GM18517 (cell line): ENCODE data around the gene PSMB5.

Source experiments
- ATAC-seq: cut with Tn5 transposase; IDR thresholded peaks from one replicate; pipeline ENCODE4 v1.9.1; 2021; ENCODE audit warnings: mild to moderate bottlenecking, moderate library complexity; ENCODE audit not compliant: unreplicated experiment

Gene PSMB5

DNA sequence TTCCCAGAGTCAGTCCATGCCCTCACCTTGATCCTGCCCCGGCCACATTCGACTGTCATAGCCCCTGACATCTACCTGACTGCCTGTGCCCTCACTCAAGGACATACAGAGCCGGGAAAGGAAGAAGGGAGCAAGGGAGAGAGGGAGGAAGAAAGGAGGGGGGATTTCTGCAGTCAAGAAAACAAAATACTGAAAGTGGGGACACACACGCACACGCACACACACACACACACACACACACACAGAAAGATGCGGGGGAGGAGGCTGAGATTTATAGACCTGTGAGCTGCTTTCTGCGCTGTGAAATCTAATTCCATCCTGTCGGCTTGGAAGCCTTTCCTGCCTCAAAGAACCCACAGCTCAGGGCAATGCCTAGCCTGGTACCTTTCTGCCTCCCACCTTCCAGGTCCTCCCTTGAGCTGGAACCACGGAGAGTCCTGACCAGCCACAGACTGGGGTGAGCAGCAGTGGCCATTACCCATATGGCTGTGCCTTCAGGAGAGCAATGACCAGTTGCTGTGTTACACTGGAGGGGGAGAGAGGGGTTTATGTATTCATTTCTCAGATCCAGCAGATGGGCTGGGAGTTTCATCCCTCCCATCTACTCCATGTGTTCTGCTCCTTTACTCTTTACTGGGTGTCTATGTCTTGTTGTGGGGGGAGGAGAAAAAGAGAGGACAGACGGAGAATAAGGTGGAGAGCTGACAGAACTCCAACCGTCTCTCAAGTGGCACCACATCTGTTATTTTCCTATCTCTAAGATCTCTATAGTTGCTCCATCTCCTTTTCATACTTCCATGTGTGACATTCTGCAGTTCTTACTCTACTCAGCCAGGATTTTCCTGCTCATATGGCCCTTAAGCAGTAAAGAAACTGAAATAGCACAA, 37.7 kb downstream of the PSMB5 start:
- no peak for ATAC-seq

DNA sequence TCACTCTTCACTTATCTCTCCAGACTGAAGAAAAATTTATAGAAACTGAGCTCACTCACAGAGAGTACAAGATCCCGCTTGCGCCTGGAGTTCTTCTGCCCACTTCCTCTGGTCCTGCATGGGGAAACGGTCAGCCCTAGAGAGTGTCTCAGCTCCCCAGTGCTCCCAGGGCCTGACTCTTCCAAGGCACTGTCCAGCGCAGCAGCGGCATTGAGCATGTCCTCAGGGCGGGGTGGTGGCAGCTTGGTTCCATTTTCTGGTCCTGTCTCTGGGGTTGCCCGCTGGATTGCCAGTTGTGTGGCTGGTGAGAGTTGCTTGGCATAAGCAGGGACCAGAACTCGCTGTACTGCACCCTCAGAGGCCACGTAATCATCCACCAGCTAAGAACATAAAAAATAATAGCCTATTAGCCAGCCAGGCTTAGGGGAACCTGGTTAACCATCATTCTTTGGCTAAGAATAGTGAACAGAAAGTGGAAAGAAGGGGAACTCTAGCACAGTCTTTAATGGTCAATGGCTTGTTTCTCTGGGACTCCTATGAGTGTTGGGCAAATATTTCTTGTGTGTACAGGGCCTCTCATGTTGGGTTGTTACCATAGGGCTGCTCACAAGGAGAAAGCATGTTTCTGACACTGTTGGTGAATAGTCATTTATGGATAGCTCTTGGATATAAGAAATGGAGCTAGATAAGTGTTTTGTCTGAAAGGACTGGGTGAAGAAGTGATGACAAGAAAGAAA, 38.6 kb downstream of the PSMB5 start:
- no peak for ATAC-seq

DNA sequence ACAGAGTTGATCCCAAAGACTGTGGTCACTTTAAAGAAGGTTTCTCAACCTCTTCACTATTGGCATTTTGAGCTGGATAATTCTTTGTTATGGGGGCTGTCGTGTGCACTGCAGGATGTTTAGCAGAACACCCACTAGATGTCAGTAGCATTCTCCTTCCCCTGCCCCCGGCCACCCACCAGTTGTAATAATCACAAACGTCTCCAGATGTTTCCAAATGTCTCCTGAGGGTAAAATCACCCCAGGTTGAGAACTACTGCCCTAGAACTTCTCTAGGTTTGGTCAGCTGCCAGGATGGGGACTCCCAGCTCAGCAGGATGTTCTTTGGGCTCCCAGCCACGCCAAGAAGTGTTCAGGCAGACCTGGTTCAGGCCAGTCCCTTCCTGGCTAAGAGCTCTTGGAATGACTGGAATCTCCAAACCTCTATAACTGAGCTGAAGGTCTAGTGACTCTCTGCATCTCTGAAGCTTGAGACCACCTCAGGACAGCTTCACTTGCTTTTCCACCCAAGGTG, 39.9 kb downstream of the PSMB5 start:
- ATAC-seq: no peak

DNA sequence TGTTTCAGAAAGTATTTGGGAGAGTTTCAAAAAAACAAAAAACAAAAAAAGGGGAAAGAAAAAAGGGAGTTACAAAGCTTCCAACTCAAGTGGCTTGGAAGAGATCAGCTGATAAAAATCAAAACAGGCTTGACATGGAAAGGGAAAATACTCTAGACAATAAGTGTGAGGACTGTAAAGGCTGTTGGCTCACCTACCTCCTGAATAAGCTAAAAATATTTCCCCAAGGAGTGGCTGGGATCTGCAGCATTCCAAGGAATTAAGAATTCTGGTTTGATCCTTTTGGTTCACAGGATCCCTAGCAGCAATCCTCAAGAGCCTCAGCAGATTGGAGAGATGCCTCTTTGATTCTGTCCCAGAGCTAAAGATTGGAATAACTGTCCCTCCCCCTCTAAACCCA, 41.2 kb downstream of the PSMB5 start:
- no peak for ATAC-seq

DNA sequence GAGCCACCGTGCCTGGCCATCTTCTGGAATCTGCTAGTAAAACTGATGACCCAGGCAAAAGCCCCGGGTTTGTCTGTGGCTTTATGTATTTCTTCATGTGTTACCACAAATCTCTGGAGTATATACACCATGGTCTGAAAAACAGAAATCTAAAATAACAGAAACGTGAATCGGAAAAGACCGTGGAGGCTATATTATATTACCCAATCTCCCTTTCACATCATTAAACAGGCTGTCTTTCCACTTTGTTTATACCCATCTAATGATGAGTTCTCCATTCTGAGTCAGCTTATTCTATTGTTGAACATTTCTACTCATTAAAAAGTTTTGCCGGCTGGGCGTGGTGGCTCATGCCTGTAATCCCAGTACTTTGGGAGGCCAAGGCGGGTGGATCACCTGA, 42.8 kb downstream of the PSMB5 start:
- no peak for ATAC-seq

DNA sequence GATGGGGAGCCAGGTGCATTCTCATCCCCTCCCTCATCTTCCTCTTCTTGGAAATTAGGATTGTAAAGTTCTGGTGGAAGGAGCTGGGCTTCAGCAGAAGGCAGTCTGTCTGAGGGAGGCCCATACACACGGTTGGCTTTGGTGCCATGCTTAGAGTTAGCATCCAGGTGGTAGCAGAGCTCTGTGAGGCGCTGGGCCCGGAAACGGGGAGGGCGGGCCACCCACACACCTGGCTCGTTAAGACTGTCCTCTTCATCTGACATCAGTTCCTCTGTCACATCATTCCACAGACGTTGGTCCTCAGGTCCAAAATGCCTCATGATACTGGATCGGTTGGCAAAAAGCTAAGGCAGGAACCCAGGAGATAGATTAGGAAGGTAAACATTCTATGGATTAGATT, 47.4 kb downstream of the PSMB5 start:
- no peak for ATAC-seq

DNA sequence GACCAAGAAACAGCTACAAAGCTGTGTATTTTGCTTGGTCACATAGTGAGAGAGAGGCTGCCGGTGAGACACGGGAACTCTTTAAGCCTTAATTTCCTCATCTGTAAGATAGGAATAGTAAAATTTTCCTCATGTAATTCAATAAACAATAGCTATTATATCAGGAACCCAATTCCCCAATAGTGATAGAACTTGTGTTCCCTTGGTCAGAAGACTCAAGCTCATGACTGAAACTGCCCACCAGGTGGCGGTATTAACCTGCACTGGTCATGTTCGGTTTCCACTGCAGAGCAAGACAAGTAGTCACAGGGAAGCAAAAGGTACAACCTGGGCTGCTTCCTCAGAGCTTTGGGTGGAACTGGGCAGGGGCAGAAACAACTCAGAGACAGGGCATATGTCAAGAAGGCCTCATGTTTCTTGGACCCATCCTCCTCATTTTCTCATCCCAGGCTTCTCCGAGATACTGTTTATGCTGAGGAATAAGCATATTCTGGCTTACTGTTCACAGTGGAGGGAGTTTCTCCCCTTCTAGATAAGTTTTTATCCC, 48.1 kb downstream of the PSMB5 start:
- ATAC-seq: peak; percentile 55

DNA sequence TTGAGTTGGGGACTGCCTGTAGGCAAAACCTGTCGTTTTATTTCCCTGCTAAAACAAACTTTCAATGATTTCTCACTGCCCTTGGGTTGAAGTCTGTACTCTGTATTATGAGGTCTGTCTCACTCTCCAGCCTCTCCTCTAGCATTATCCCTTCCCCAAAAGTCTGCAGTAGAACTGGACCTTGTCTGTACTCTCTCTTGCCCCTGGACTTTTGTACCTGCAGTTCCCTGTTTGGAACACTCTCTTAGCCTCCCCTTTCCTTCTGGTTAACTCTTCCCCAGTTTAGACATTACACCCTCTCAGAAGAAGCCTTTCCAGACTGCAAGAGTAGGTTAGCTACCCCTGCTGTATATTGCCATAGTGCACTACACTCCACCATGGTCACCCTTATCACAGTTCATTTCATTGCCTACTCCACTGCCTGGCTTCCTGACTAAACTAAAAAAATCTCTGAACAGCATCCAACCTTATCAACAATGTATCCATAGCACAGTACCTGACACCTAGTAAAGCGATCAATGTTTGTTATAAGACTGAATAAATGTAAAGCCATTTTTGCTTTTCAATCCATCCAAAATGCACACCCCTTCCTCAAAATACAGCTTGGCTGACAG, 48.7 kb downstream of the PSMB5 start:
- ATAC-seq: no peak

DNA sequence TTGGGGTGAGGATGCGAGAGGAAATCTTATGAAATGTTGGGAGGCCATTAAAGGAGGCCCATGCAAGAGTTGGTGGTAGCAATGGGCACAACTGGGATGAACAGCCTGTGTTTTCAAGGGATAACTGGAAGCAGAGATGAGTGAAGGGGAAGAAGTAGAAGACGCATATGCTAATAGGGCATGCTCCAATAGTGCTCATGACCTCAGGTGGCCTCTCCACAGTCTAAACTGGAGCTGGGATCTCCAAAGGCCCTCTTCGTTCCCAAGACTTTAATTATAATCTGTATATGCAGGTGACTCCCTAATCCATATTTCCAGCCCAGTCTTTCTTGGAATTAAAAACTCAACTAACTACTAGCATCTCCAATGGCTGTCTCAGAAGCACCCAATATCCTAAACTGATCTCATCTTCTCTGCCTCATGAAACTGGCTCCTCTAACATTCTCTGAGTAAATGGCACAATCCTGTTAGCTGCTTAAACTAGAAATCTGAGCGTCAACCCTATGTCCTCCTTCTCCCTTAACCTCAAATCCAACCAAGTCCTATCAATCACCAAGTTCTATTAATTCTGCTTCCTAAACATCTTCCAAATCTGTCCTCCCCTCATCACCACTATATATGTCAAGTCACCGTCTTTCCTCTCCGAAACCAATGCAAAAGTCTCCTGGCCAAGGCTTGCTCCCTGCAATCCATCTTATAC, 49.6 kb downstream of the PSMB5 start:
- no peak for ATAC-seq

DNA sequence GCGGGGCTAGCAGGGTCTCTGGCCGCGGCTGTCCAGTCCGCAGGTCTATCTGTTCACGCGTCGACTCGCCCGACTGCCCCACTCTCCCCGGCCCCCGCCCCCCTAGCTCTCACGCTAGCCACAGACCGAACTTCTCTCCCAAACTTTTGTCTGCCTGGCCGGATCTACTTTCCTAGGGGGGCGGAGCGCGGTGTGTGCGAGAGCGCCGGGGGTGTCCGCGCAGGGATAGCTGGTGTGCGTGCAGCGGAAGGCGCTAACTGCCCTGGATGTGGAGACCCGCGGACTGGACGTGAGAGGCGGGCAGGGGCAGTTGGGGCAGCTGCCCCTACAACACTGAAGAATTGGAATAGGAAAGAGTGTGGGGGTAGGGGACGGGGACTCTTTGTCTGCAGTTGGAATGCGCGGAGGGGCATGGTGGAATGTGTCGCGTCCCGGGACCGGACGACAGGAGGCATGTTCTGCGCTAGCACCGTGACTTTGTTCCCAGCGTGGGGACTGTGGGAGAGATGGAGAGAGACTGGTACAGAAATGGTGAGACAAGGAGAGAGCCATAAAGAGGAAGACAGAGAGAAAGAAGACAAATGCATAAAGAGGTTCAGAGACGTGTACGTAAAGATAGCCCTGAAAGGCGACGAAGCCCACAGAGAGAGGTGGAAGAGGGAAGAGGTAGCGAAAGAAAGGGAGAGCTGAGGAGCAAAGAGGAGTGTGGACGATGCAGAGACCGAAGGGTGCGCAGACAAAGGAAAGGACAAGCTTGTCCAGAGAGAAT, 52.0 kb downstream of the PSMB5 start, which contains the start of gene AJUBA:
Gene AJUBA, minus strand, starts transcription at position 75 of the 769 bp plus-strand sequence. CDS start 285 bp downstream, outside the sequence.
- ATAC-seq: no peak

DNA sequence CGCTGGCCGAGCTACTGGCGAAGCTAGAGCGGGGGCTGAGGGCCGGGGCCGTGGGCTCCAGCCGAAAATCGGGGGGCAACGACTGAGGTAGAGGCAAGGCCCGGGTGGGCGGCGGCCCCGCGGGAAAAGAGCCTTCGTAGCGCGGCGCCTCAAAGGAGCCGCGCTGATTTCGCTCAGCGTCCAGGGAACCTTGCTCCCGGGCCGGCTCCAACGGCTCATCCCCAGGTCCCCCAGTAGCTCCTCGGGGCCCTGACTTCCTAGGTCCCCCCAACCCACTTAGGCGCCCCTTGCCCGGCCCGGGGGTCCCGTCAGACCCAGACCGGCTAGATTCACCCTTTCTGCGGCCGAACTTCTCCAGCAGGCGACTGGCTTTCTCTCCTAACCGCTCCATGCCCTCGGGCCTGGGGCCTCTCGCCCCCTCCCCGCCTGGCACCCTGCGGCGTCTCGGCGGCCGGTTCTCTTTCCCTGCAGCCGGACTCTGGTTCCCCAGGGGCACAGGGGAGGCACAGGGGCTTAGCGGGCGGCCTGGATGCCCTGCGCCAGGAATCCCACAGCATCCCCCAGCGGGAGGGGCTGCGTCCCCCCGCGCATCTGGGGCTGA, 52.7 kb downstream of the PSMB5 start:
- ATAC-seq: no peak

DNA sequence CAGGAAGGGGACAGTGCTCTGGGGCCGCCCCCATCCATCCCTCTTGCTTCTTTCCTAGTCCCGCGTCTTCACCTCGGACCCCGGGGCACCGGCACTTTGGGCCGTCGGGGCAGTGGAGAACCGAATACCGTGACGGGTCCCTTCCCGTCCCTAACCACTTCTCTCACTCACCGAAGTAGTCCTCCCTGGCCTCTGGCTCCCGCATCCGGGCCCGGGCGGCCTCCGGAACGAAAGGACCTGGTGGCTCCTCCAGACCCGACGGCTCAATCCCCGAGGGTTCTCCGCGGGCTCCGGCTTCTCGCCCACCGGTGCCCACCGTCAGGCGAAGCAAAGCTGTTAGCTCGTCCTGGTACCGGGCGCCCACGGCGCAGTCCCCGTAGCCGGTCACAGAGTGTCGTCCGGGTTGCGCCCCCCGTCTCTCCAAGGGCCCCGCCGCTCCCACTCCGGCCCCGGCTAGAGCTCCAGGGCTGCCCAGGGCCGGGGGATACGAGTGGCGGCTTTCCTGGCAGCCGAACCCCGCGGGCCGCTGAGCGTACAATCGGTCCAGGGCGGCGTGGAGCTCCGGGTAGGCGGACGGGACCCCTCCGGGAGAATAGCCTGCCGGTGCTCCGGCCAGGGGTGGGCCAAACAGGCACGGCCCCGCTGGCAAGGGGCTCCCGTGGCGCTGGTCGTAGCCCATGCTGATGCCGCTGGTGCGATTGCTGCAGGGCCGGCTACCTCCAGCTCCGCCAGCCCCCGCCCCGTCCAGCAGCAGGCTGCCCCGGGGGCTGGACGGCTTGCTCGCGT, 53.4 kb downstream of the PSMB5 start:
- no peak for ATAC-seq

DNA sequence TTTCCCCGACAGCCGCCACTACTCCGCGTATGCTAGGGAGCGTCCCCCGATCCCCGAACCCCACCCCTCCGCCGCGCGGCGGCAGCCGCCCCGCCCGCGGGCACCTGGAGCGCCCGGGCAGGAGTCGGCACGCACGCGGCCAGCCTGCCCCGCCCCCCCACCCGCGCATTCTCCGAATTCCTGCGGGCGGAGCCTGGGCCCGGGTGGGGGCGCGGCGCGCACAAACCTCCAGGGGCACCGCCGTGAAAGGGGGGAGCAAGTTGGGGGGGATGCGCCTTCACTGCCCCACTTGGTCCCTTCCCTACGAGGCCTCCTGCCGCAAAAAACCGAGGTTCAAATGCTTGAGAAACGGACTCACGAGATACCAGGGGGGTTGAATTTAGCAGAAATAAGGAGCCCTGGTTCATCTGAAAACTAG, 54.0 kb downstream of the PSMB5 start:
- ATAC-seq: no peak

DNA sequence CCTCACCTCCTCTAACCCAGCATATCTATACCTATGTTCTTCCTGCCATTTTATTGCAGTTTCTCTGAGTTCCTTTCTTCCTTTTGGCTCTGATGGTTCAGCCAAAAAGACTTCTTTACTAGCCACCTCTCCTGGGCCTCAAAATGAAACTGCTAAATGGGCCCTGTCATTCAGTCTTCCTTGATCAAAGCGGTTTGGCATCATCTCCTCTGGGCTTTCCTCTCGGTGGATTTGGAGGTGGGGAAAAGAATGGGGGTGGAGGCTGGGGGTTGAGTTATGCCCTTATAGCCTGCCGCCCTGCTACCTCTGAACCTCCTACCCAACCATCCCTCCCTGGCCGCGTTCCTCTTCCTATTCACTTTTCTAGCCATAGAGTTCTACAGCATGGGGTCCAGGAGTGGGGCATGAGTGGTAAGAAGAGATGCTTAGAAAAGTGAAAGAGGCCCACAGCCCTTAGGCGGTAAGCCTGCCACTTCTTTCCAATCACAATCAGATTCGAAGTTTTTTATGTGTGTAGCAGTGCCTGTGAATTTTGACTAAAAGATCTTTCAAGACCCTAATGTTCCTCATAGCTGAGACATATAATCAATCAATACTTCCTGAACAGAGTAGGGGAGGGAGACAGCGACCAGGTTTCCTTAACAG, 54.8 kb downstream of the PSMB5 start:
- no peak for ATAC-seq

DNA sequence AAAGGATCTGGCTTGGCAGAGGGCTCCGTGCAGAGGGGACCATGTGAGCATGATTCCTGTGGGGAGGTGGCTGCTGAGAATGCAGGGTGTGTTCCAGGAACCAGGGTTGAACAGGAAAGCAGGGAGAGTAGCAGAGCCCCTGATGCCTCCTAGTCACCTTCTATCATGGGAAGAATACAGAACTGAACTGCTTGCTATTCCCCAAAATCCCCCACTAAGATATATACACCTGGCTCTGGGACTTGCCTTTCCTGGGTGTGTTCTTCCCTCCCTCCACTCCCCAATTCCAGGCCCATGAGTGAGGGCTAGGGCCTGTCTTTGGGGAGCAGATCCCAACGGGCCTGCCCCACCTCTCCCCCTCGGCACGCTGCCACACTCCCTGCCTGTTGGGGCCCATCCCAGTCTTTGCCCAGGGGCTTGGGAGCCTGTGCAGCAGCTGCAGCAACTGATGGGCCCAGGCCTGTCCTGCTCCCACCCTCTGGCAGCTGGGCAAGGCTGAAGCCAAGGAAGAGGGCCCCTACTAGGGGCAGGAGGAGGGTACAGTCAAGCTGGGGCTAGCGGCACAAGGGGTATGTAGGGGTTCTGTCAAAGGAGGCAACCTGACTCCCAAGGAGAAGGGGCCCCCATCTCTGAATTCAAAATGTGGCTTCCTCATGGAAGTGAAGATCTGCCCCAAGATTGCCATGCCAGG, 55.6 kb downstream of the PSMB5 start:
- ATAC-seq: no peak

DNA sequence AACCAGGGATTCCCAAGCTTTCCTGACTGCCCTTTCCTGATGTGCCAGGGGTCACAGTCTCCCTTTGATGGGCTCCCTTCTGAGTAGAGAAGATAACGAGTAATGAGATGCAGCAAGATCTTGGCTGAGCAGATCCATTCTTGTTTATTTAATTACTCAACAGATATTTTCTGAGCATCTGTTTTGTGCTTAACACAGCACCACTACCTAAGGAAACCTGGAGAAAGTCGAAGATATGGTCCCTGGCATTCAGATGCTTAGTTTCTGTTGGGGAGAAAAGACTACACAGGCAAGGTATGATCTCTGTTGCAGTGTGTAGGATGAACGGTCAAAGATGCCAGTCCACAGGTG, 56.2 kb downstream of the PSMB5 start:
- no peak for ATAC-seq

DNA sequence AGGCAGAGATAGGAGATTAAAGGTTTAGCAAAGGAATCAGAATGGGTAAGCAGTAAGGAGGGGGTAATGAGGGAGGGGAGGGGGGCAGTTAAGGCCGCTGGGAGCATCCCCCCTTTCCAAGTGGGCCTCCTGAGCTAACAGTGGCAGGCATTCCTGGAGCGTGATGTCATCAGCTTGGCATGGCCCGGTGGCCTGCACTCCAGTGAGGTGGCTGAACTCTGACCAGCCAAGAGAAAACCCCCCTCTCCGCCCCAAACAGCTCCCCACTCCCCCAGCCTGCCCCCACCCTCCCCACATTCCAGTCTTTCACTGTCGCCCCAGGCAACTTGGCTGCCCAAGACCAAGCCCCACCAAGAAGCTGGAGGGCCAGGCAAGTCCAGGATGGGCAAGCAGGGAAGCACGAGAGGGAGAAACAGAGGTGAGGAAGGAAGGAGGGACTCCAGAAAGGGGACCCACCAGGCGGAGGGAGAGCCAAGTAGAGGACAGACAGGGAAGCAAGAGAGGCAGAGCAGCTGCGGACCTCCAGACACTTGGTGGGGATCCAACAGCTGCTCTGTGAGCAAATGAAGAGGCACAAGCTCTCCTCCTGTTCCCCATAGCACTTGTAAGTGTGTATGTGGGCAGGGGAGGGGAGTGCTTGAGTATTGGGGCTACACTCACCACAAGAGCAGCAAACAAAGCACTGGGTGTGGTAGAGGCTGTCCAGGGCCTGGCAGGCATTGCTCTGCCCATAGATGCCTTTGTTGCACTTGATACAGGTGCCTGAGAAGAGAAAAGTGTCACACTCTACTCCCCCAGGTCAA, 56.8 kb downstream of the PSMB5 start:
- no peak for ATAC-seq
